Activated T-cell treated with anti-CD3 and anti-CD28 coated beads, Interleukin-2, amount 50 U/mL, for 4 hours (primary cell): ENCODE data around the gene PRR7. TPM values are rescaled to one million over a fixed set of nuclear protein-coding genes. Genes with fewer than 3 reads are reported as not detected.
"Not testable (repeated sequence)": the region's sequence is repeated elsewhere in the genome, so short reads cannot be mapped to it uniquely, and the experiment has no call there.

ENCODE experiments used
- ATAC-seq, 2 donors: fragments of 200-7000 bp; cut with Tn5 transposase; one replicate each; pipeline ENCODE4 v1.10.0; 2021
- DNase-seq: peaks from one replicate; pipeline ENCODE4 v3.0.0-alpha.2; 2020
- H3K27me3 Mint-ChIP-seq: one replicate; pipeline ENCODE4 v1.8.0; 2021; ENCODE audit warnings: low read depth, mixed read lengths
- H3K36me3 Mint-ChIP-seq: one replicate; pipeline ENCODE4 v1.8.0; 2022; ENCODE audit warnings: mixed read lengths; ENCODE audit not compliant: insufficient read depth
- H3K4me1 Mint-ChIP-seq: one replicate; pipeline ENCODE4 v1.8.0; 2021; ENCODE audit warnings: low read depth, mixed read lengths
- H3K4me3 Mint-ChIP-seq: one replicate; pipeline ENCODE4 v1.8.0; 2021; ENCODE audit warnings: mild to moderate bottlenecking, moderate library complexity, mixed read lengths
- H3K9me3 Mint-ChIP-seq: one replicate; pipeline ENCODE4 v1.8.0; 2021; ENCODE audit warnings: mixed read lengths
- total RNA-seq, 3 donors: library from RNA; stranded (reverse); gene quantifications; one replicate each; pipeline ENCODE4 v1.2.1, GENCODE V29; 2021

PRR7 gene
- total RNA-seq, 3 donors from 2014 or later = 11.7 to 19.8 (median 14.2) TPM

- ATAC-seq (peak; percentile 73 to 78), DNase-seq (no peak)
- no peaks in the 10 kb centered on the region for H3K27me3 Mint-ChIP-seq
- H3K4me1 Mint-ChIP-seq = peaks cover 43% of the 10 kb centered on the region
- peak overlapping the region; percentile 46 for H3K4me3 Mint-ChIP-seq
- H3K9me3 Mint-ChIP-seq = no peaks in the 10 kb centered on the region
- H3K36me3 Mint-ChIP-seq = no peaks in the 10 kb centered on the region
Measured at GRCh38 chr5:177412603-177413233, 33.9 kb upstream of the PRR7 start.

- no peak for ATAC-seq
- no peaks in the 10 kb centered on the region for H3K9me3 Mint-ChIP-seq
- DNase-seq = no peak
- no peaks in the 10 kb centered on the region for H3K36me3 Mint-ChIP-seq
- no peak overlapping the region for H3K4me3 Mint-ChIP-seq
- H3K4me1 Mint-ChIP-seq = peaks cover 42% of the 10 kb centered on the region
- no peaks in the 10 kb centered on the region for H3K27me3 Mint-ChIP-seq
Measured at GRCh38 chr5:177414481-177414880, 32.1 kb upstream of the PRR7 start.

- not testable (repeated sequence) for H3K9me3 Mint-ChIP-seq, DNase-seq, H3K4me3 Mint-ChIP-seq, ATAC-seq, H3K36me3 Mint-ChIP-seq, H3K27me3 Mint-ChIP-seq
- peaks cover 30% of the 10 kb centered on the region for H3K4me1 Mint-ChIP-seq
Measured at GRCh38 chr5:177417081-177417480, 29.5 kb upstream of the PRR7 start.

- DNase-seq (no peak), ATAC-seq (no peak)
- Mint-ChIP-seq H3K4me1 (peaks cover 13% of the 10 kb centered on the region), H3K36me3 (no peaks in the 10 kb centered on the region), H3K9me3 (no peaks in the 10 kb centered on the region), H3K27me3 (no peaks in the 10 kb centered on the region), H3K4me3 (no peak overlapping the region)
Measured at GRCh38 chr5:177419046-177419445, 27.6 kb upstream of the PRR7 start.

- not testable (repeated sequence) for H3K36me3 Mint-ChIP-seq, H3K9me3 Mint-ChIP-seq, H3K4me3 Mint-ChIP-seq, ATAC-seq, DNase-seq, H3K27me3 Mint-ChIP-seq
- H3K4me1 Mint-ChIP-seq = peaks cover 14% of the 10 kb centered on the region
Measured at GRCh38 chr5:177420472-177420871, 26.1 kb upstream of the PRR7 start.

- H3K9me3 Mint-ChIP-seq = no peaks in the 10 kb centered on the region
- ATAC-seq = no peak
- DNase-seq = no peak
Measured at GRCh38 chr5:177421062-177421798, 25.4 kb upstream of the PRR7 start.

GRCh38 chr5:177423671-177424070 is 22.9 kb upstream of the PRR7 start:
- peaks cover 24% of the 10 kb centered on the region for H3K4me1 Mint-ChIP-seq
- H3K9me3 Mint-ChIP-seq = no peaks in the 10 kb centered on the region
- no peak for ATAC-seq
- no peaks in the 10 kb centered on the region for H3K27me3 Mint-ChIP-seq
- DNase-seq = no peak
- H3K36me3 Mint-ChIP-seq = no peaks in the 10 kb centered on the region
- H3K4me3 Mint-ChIP-seq = no peak overlapping the region

More at GRCh38 chr5:177421062-177421798, 25.4 kb upstream of the PRR7 start:
- Mint-ChIP-seq H3K27me3 (no peaks in the 10 kb centered on the region), H3K36me3 (no peaks in the 10 kb centered on the region), H3K4me1 (peaks cover 18% of the 10 kb centered on the region), H3K4me3 (no peak overlapping the region)

GRCh38 chr5:177425196-177425800 is 21.3 kb upstream of the PRR7 start:
- DNase-seq (no peak), ATAC-seq (no peak)
- Mint-ChIP-seq H3K27me3 (no peaks in the 10 kb centered on the region), H3K4me3 (peak overlapping the region; percentile 90), H3K36me3 (peaks cover 5% of the 10 kb centered on the region), H3K9me3 (no peaks in the 10 kb centered on the region), H3K4me1 (peaks cover 40% of the 10 kb centered on the region)

- no peaks in the 10 kb centered on the region for H3K9me3 Mint-ChIP-seq
- no peaks in the 10 kb centered on the region for H3K27me3 Mint-ChIP-seq
- H3K36me3 Mint-ChIP-seq = peaks cover 9% of the 10 kb centered on the region
- peaks cover 47% of the 10 kb centered on the region for H3K4me1 Mint-ChIP-seq
- peak overlapping the region; percentile 90 for H3K4me3 Mint-ChIP-seq
- DNase-seq = peak; percentile 99
- ATAC-seq = peak; percentile 82
Measured at GRCh38 chr5:177425801-177426565, 20.6 kb upstream of the PRR7 start.

GRCh38 chr5:177426566-177427210 is 19.9 kb upstream of the PRR7 start, which contains the start of gene GRK6:
Gene GRK6, plus strand, starts transcription at chr5:177426676. Its CDS starts 170 bp downstream, at chr5:177426846.
- peaks cover 54% of the 10 kb centered on the region for H3K4me1 Mint-ChIP-seq
- peak; percentile 55 for DNase-seq

GRCh38 chr5:177427211-177427822 is 19.3 kb upstream of the PRR7 start:
- Mint-ChIP-seq H3K27me3 (no peaks in the 10 kb centered on the region), H3K9me3 (no peaks in the 10 kb centered on the region), H3K4me3 (peak overlapping the region; percentile 87), H3K4me1 (peaks cover 60% of the 10 kb centered on the region), H3K36me3 (peaks cover 9% of the 10 kb centered on the region)
- DNase-seq = no peak
- ATAC-seq = no peak

More at GRCh38 chr5:177426566-177427210, 19.9 kb upstream of the PRR7 start, which contains the start of gene GRK6:
- H3K9me3 Mint-ChIP-seq = no peaks in the 10 kb centered on the region
- H3K4me3 Mint-ChIP-seq = peak within 1 kb of the TSS; percentile 90
- no peaks in the 10 kb centered on the region for H3K27me3 Mint-ChIP-seq
- peaks cover 9% of the 10 kb centered on the region for H3K36me3 Mint-ChIP-seq
- peak; percentile 66 to 68 for ATAC-seq

- DNase-seq (no peak), ATAC-seq (no peak)
- H3K9me3 Mint-ChIP-seq = no peaks in the 10 kb centered on the region
- H3K4me1 Mint-ChIP-seq = peaks cover 65% of the 10 kb centered on the region
- H3K4me3 Mint-ChIP-seq = peak overlapping the region; percentile 87
- H3K36me3 Mint-ChIP-seq = peaks cover 9% of the 10 kb centered on the region
- no peaks in the 10 kb centered on the region for H3K27me3 Mint-ChIP-seq
Measured at GRCh38 chr5:177427919-177428573, 18.6 kb upstream of the PRR7 start.
